CD14-positive monocyte (primary cell): ENCODE measurements around the gene GTPBP6. TPM values are rescaled to one million over a fixed set of nuclear protein-coding genes. Genes with fewer than 3 reads are reported as not detected.
"Not testable (repeated sequence)": the region's sequence is repeated elsewhere in the genome, so short reads cannot be mapped to it uniquely, and the experiment has no call there.

ENCODE experiments used
- DNase-seq, 3 donors: peaks; one replicate each; pipeline ENCODE4 v3.0.0-alpha.2; 2011 to 2022
- H2AFZ ChIP-seq: 2 replicates; pipeline ENCODE4 v1.6.0; 2012; ENCODE audit warnings: mild to moderate bottlenecking, low read depth, low read length, inconsistent platforms; ENCODE audit not compliant: insufficient read depth, poor library complexity, severe bottlenecking
- H3K27ac ChIP-seq, 2 donors: 1 replicate in 1 of 2; 2 replicates in 1 of 2; pipeline ENCODE4 v1.5.1; 2012 to 2013; ENCODE audit warnings: low read length in 2 of 2, control low read depth in 1 of 2, inconsistent platforms in 1 of 2, low read depth in 1 of 2, mild to moderate bottlenecking in 1 of 2
- H3K27me3 ChIP-seq, 2 donors: one replicate each; pipeline versions ENCODE4 v1.6.0 to v1.6.1; 2011 to 2013; ENCODE audit warnings: low read length in 2 of 2; ENCODE audit not compliant: control insufficient read depth in 2 of 2, insufficient read depth in 2 of 2
- H3K36me3 ChIP-seq, 2 donors: replicated peaks in 1 of 2; 1 replicate in 1 of 2; 2 replicates in 1 of 2; pipeline versions ENCODE4 v1.5.1 to v1.6.1; 2012 to 2013; ENCODE audit warnings: low read length in 2 of 2, control low read depth in 1 of 2, inconsistent platforms in 1 of 2, mild to moderate bottlenecking in 1 of 2; ENCODE audit not compliant: insufficient read depth in 2 of 2, control insufficient read depth in 1 of 2
- H3K4me1 ChIP-seq, 2 donors: 1 replicate in 1 of 2; 2 replicates in 1 of 2; pipeline versions ENCODE4 v1.5.1 to v1.6.1; 2012 to 2013; ENCODE audit warnings: low read length in 2 of 2, control low read depth in 1 of 2, inconsistent platforms in 1 of 2, mild to moderate bottlenecking in 1 of 2, moderate library complexity in 1 of 2; ENCODE audit not compliant: insufficient read depth in 2 of 2, control insufficient read depth in 1 of 2
- H3K4me2 ChIP-seq: replicated peaks from 2 replicates; pipeline ENCODE3; 2012; ENCODE audit warnings: low read length, moderate library complexity, mild to moderate bottlenecking; ENCODE audit not compliant: poor library complexity, severe bottlenecking; ENCODE audit errors: extremely low read depth
- H3K4me3 ChIP-seq, 3 experiments: fragments of 200-600 bp in 1 of 3; sonication (generic) in 1 of 3; replicated peaks in 1 of 3; 1 replicate in 2 of 3; 2 replicates in 1 of 3; pipeline ENCODE4 v1.5.1; 2011 to 2013; ENCODE audit warnings: low read length in 3 of 3, mild to moderate bottlenecking in 3 of 3, control low read depth in 2 of 3, low read depth in 2 of 3, inconsistent platforms in 1 of 3, moderate library complexity in 1 of 3
- H3K79me2 ChIP-seq: 2 replicates; pipeline ENCODE4 v1.6.0; 2012; ENCODE audit warnings: mild to moderate bottlenecking, control low read depth, inconsistent platforms, low read length, moderate library complexity; ENCODE audit not compliant: insufficient read depth
- H3K9ac ChIP-seq: 2 replicates; pipeline ENCODE4 v1.6.0; 2017; ENCODE audit warnings: low read length, mild to moderate bottlenecking; ENCODE audit not compliant: insufficient read depth, poor library complexity, severe bottlenecking
- H3K9me3 ChIP-seq, 2 donors: replicated peaks in 1 of 2; 1 replicate in 1 of 2; 2 replicates in 1 of 2; pipeline versions ENCODE4 v1.5.1 to v1.6.1; 2012 to 2013; ENCODE audit warnings: low read length in 2 of 2, control low read depth in 1 of 2; ENCODE audit not compliant: control insufficient read depth in 1 of 2, insufficient read depth in 1 of 2
- H4K20me1 ChIP-seq: 2 replicates; pipeline ENCODE4 v1.6.0; 2012; ENCODE audit warnings: mild to moderate bottlenecking, low read length, control low read depth, moderate library complexity; ENCODE audit not compliant: insufficient read depth
- H3K27ac Mint-ChIP-seq, 7 donors: one replicate each; pipeline ENCODE4 v1.8.0; 2020; ENCODE audit warnings: mild to moderate bottlenecking in 7 of 7, mixed read lengths in 7 of 7, moderate library complexity in 6 of 7, inconsistent platforms in 2 of 7
- H3K27me3 Mint-ChIP-seq, 3 donors: one replicate each; pipeline ENCODE4 v1.8.0; 2021 to 2022; ENCODE audit warnings: low read depth in 3 of 3, mild to moderate bottlenecking in 3 of 3, mixed read lengths in 3 of 3, moderate library complexity in 3 of 3, inconsistent platforms in 1 of 3
- H3K36me3 Mint-ChIP-seq, 2 donors: one replicate each; pipeline ENCODE4 v1.8.0; 2020; ENCODE audit warnings: mixed read lengths in 2 of 2, inconsistent platforms in 1 of 2, mild to moderate bottlenecking in 1 of 2
- H3K4me1 Mint-ChIP-seq: one replicate; pipeline ENCODE4 v1.8.0; 2020; ENCODE audit warnings: mild to moderate bottlenecking, mixed read lengths
- H3K4me3 Mint-ChIP-seq, 2 donors: one replicate each; pipeline ENCODE4 v1.8.0; 2020; ENCODE audit warnings: mild to moderate bottlenecking in 2 of 2, mixed read lengths in 2 of 2, moderate library complexity in 1 of 2
- H3K9me3 Mint-ChIP-seq, 7 donors: one replicate each; pipeline ENCODE4 v1.8.0; 2020 to 2022; ENCODE audit warnings: mixed read lengths in 7 of 7, mild to moderate bottlenecking in 6 of 7, moderate library complexity in 6 of 7, inconsistent platforms in 2 of 7
- WGBS: methylation state at CpG from one replicate; pipeline ENCODE4 v1.1.5; 2013; ENCODE audit warnings: missing lambda C conversion rate; ENCODE audit not compliant: insufficient coverage; 5-methylcytosine and 5-hydroxymethylcytosine counted together
- intact Hi-C, 2 donors: fragments of 100-400 bp; cut with micrococcal nuclease; formaldehyde crosslinking; loops; one replicate each; pipeline versions ENCODE4 v1.15.0 to v1.15.1; 2023
- polyA plus RNA-seq, 3 donors: library from polyadenylated mRNA; depleted of rRNA in 1 of 3; unstranded in 2 of 3; stranded (reverse) in 1 of 3; fragments of 300-500 nt in 2 of 3; fragments of >200 nt in 1 of 3; fragmentation: Illumina TruSeq in 2 of 3; gene quantifications; 1 replicate in 2 of 3; 2 replicates in 1 of 3; pipeline ENCODE4 v1.2.3, GENCODE V29; 2012 to 2021
- TF ChIP-seq, protein P1 (sequence below): fragments of 200-600 bp; IDR thresholded peaks from one replicate; pipeline ENCODE4 v1.8.0; 2022; ENCODE audit warnings: antibody characterized with exemption, mild to moderate bottlenecking

The GTPBP6 gene
- polyA plus RNA-seq, 3 donors, result 17.2 to 39.3 (median 27.0) TPM

DNA sequence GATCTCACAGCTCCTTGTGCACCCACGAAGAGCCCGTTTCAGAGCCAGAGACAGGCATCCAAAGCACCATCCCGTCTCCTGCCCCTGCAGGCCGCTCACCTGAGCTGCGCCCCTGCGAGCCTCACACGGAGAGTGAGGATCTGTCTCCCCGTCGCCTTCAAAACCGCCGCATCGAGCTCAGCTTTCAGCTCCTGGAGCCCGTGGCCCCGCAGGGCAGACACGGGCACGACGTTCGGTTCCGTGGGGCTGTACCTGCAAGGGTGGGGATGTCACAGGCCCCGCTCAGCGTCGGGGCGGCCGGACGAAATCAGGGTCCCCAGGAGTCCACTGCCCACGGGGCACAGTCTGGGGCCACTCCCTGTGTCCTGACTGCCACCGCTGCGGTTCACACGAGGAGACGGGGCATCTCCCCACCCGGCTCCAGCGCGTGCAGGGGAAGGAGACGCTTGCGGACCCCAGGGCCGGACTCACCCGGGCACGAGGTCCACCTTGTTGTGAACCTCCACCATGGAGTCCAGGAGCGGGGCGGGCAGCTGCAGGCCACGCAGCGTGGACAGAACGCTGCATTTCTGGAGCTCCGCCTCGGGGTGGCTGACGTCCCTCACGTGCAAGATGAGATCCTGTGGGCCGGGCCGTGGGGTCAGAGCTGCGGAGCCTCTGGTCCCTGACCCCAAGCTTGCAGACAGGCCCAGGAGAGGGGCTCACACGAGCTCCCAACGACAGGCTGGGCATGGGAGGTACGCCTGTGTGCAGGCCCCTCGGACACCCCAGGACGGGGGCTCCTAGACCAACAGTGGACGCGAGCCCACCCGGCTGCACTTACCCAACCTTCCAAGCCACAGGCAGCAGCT lies 11.1 kb downstream of the GTPBP6 start:
- intact Hi-C loops, result no loop called here
- Mint-ChIP-seq H3K27ac (no peak overlapping the region), H3K36me3 (peaks cover 56 to 82% of the 10 kb centered on the region in 2 donors), H3K4me3 (no peak overlapping the region), H3K4me1 (no peaks in the 10 kb centered on the region), H3K27me3 (no peaks in the 10 kb centered on the region), H3K9me3 (peaks cover 0 to 14% (median 2%) of the 10 kb centered on the region in 7 donors)
- Histone ChIP-seq H3K4me2 (no peak overlapping the region), H4K20me1 (no peaks in the 10 kb centered on the region), H3K79me2 (no peaks in the 10 kb centered on the region), H3K27ac (no peak overlapping the region), H3K36me3 (peaks cover 64 to 83% of the 10 kb centered on the region in 2 donors), H3K27me3 (no peaks in the 10 kb centered on the region), H3K4me1 (no peaks in the 10 kb centered on the region), H3K9ac (no peak overlapping the region), H3K9me3 (peaks cover 3 to 9% of the 10 kb centered on the region in 2 donors), H3K4me3 (no peak overlapping the region), H2AFZ (no peak overlapping the region)
- TF ChIP-seq, protein P1, sequence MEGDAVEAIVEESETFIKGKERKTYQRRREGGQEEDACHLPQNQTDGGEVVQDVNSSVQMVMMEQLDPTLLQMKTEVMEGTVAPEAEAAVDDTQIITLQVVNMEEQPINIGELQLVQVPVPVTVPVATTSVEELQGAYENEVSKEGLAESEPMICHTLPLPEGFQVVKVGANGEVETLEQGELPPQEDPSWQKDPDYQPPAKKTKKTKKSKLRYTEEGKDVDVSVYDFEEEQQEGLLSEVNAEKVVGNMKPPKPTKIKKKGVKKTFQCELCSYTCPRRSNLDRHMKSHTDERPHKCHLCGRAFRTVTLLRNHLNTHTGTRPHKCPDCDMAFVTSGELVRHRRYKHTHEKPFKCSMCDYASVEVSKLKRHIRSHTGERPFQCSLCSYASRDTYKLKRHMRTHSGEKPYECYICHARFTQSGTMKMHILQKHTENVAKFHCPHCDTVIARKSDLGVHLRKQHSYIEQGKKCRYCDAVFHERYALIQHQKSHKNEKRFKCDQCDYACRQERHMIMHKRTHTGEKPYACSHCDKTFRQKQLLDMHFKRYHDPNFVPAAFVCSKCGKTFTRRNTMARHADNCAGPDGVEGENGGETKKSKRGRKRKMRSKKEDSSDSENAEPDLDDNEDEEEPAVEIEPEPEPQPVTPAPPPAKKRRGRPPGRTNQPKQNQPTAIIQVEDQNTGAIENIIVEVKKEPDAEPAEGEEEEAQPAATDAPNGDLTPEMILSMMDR, result no peak
- WGBS, result 98% methylated on average over 56 of the region's 58 CpGs
- DNase-seq, result no peak

GRCh38 chrX:306614-307251 lies 11.9 kb downstream of the GTPBP6 start:
- H3K9ac ChIP-seq, H2AFZ ChIP-seq, H4K20me1 ChIP-seq, H3K4me2 ChIP-seq, H3K27me3 Mint-ChIP-seq, H3K4me1 Mint-ChIP-seq, H3K27ac Mint-ChIP-seq, H3K4me1 ChIP-seq, H3K27ac ChIP-seq, H3K4me3 Mint-ChIP-seq, H3K4me3 ChIP-seq, H3K27me3 ChIP-seq, DNase-seq, intact Hi-C loops, H3K79me2 ChIP-seq: not testable (repeated sequence)
- peaks cover 49 to 82% of the 10 kb centered on the region in 2 donors for H3K36me3 Mint-ChIP-seq
- Histone ChIP-seq H3K9me3 (peaks cover 3 to 12% of the 10 kb centered on the region in 2 donors), H3K36me3 (peaks cover 56 to 82% of the 10 kb centered on the region in 2 donors)
- H3K9me3 Mint-ChIP-seq, result peaks cover 0 to 14% (median 3%) of the 10 kb centered on the region in 7 donors
- WGBS, result 100% methylated on average over 3 of the region's 3 CpGs

DNA sequence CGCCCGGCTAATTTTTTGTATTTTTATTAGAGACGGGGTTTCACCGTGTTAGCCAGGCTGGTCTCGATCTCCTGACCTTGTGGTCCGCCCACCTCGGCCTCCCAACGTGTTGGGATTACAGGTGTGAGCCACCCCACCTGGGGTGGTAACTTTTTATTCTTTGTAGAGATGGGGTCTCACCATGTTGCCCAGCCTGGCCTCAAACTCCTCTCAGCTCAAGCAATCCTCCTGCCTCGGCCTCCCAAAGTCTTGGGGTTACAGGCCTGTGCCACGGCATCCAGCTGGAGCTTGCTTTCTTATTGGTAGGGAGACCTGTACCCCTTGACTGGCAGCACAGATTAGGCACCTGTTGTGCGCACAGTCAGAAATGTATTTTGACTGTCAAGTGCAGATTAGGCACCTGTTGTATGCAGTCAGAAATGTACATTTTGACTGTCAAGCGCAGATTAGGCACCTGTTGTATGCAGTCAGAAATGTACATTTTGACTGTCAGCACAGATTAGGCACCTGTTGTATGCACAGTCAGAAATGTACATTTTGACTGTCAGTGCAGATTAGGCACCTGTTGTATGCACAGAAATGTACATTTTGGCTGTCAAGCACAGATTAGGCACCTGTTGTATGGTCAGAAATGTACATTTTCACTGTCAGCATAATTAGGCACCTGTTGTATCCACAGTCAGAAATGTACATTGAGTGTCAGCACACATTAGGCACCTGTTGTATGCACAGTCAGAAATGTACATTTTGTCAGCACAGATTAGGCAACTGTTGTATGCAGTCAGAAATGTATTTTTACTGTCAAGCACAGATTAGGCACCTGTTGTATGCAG lies 12.6 kb downstream of the GTPBP6 start:
- H3K4me1 ChIP-seq, H3K27me3 Mint-ChIP-seq, intact Hi-C loops, H3K4me3 Mint-ChIP-seq, DNase-seq, H2AFZ ChIP-seq, H3K27ac ChIP-seq, H4K20me1 ChIP-seq, H3K79me2 ChIP-seq, H3K4me1 Mint-ChIP-seq, H3K4me2 ChIP-seq, H3K9ac ChIP-seq, H3K27me3 ChIP-seq, H3K4me3 ChIP-seq: not testable (repeated sequence)
- peaks cover 3 to 13% of the 10 kb centered on the region in 2 donors for H3K9me3 ChIP-seq
- peaks cover 53 to 82% of the 10 kb centered on the region in 2 donors for H3K36me3 ChIP-seq
- peaks cover 0 to 14% (median 3%) of the 10 kb centered on the region in 7 donors for H3K9me3 Mint-ChIP-seq
- 100% methylated on average over 12 of the region's 12 CpGs for WGBS
- peaks cover 49 to 82% of the 10 kb centered on the region in 2 donors for H3K36me3 Mint-ChIP-seq
- H3K27ac Mint-ChIP-seq, result peak overlapping the region in 1 of 7 donors; percentile 23
